ENCODE data around the gene SLC5A2.

SLC5A2 gene

GRCh38 chr16:31456988-31457360 is 25.9 kb upstream of the SLC5A2 start:
- no peak for TF ChIP-seq CTCF (conservative IDR thresholded peaks at IDR 0.05; ENCODE audit: low read depth, low read length)
- H3K4me3 ChIP-seq (ENCODE audit: low read length), result no peak overlapping the region
- DNase-seq (ENCODE audit: low read depth), result no peak

GRCh38 chr16:31458073-31458843 is 24.7 kb upstream of the SLC5A2 start:
- H3K4me3 ChIP-seq (ENCODE audit: low read length), result peak overlapping the region; percentile 63
- TF ChIP-seq CTCF (conservative IDR thresholded peaks at IDR 0.05; ENCODE audit: low read depth, low read length), result peak; percentile 30
- DNase-seq (ENCODE audit: low read depth), result no peak

- peak; percentile 94 for DNase-seq (ENCODE audit: low read depth)
- peak; percentile 53 for TF ChIP-seq CTCF (conservative IDR thresholded peaks at IDR 0.05; ENCODE audit: low read depth, low read length)
- H3K4me3 ChIP-seq (ENCODE audit: low read length), result peak within 1 kb of the TSS; percentile 71
Measured at GRCh38 chr16:31458844-31459686, 23.9 kb upstream of the SLC5A2 start, which contains the start of gene ARMC5. Gene ARMC5, plus strand, starts transcription at chr16:31459501. Its CDS starts 24 bp downstream, at chr16:31459525.

- peak; percentile 91 for DNase-seq (ENCODE audit: low read depth)
- peak overlapping the region; percentile 71 for H3K4me3 ChIP-seq (ENCODE audit: low read length)
- no peak for TF ChIP-seq CTCF (conservative IDR thresholded peaks at IDR 0.05; ENCODE audit: low read depth, low read length)
Measured at GRCh38 chr16:31459687-31460581, 23.0 kb upstream of the SLC5A2 start.

- DNase-seq (ENCODE audit: low read depth), result no peak
- TF ChIP-seq CTCF (conservative IDR thresholded peaks at IDR 0.05; ENCODE audit: low read depth, low read length), result peak; percentile 79
- H3K4me3 ChIP-seq (ENCODE audit: low read length), result peak overlapping the region; percentile 71
Measured at GRCh38 chr16:31460582-31461002, 22.3 kb upstream of the SLC5A2 start.

- no peak overlapping the region for H3K4me3 ChIP-seq (ENCODE audit: low read length)
- TF ChIP-seq CTCF (conservative IDR thresholded peaks at IDR 0.05; ENCODE audit: low read depth, low read length), result no peak
- no peak for DNase-seq (ENCODE audit: low read depth)
Measured at GRCh38 chr16:31461201-31461920, 21.6 kb upstream of the SLC5A2 start.

Data from retinal pigment epithelial cell (primary cell).